ENCODE results near the gene DMAP1. TPM values are rescaled to one million over a fixed set of nuclear protein-coding genes. Genes with fewer than 3 reads are reported as not detected.
A peak's percentile ranks its signal among the peaks of the same experiment; 100 is the strongest.

DMAP1 gene
- 10 to 100 TPM; 16.2 to 27.8 (median 23.3) TPM for total RNA-seq
- long read RNA-seq, full-length matches to known transcripts, result 6 of 8 reads
- long read RNA-seq, partial matches to known transcripts, result 1 of 8 reads
- long read RNA-seq, other reads (novel, unspliced or antisense), result 1 of 8 reads

- intact Hi-C loops (cut with DNase I), result no loop called here
- Histone ChIP-seq H3K27me3 (no peaks in the 10 kb centered on the region), H3K9me3 (no peaks in the 10 kb centered on the region), H3K36me3 (peaks cover 0 to 16% (median 3%) of the 10 kb centered on the region in 4 donors), H3K27ac (peak within 1 kb of the TSS; percentile 62 to 72 (median 65)), H3K4me3 (peak within 1 kb of the TSS; percentile 78 to 88 (median 83)), H3K4me1 (peaks cover 0 to 13% (median under 1%) of the 10 kb centered on the region in 4 donors)
- WGBS (ENCODE audit: insufficient coverage, low coverage, low lambda C conversion rate, missing lambda C conversion rate), result under 1% methylated on average over 38 of the region's 44 CpGs
- TF ChIP-seq POLR2A (IDR thresholded peaks at IDR 0.05), result no peak
- peak in 2 of 4 donors; percentile 8 to 24 for TF ChIP-seq CTCF (IDR thresholded peaks at IDR 0.05)
- DNase-seq (peak; percentile 86 to 87 (median 86)), ATAC-seq (peak; percentile 92 to 95 (median 94))
Observed at GRCh38 chr1:44213222-44214112, at the start of gene DMAP1. TSS of gene DMAP1 (plus strand) at chr1:44213471. CDS start at chr1:44213754, 283 bp downstream.

GRCh38 chr1:44168520-44169098 is 44.7 kb upstream of the DMAP1 start:
- DNase-seq (no peak), ATAC-seq (peak in 1 of 4 donors; percentile 14)
- TF ChIP-seq CTCF (IDR thresholded peaks at IDR 0.05) (no peak), POLR2A (IDR thresholded peaks at IDR 0.05) (no peak)
- Histone ChIP-seq H3K27me3 (no peaks in the 10 kb centered on the region), H3K4me1 (no peaks in the 10 kb centered on the region), H3K27ac (no peak overlapping the region), H3K4me3 (no peak overlapping the region), H3K36me3 (no peaks in the 10 kb centered on the region), H3K9me3 (no peaks in the 10 kb centered on the region)
- 86% methylated on average over 1 of the region's 5 CpGs for WGBS (ENCODE audit: insufficient coverage, low coverage, low lambda C conversion rate, missing lambda C conversion rate)
- intact Hi-C loops (cut with DNase I), result no loop called here

GRCh38 chr1:44170281-44170823 is 42.9 kb upstream of the DMAP1 start:
- WGBS (ENCODE audit: insufficient coverage, low coverage, low lambda C conversion rate, missing lambda C conversion rate), result 86% methylated on average over 3 of the region's 3 CpGs
- DNase-seq, result no peak
- no peak for ATAC-seq
- Histone ChIP-seq H3K27ac (no peak overlapping the region), H3K9me3 (no peaks in the 10 kb centered on the region), H3K4me3 (no peak overlapping the region), H3K27me3 (no peaks in the 10 kb centered on the region), H3K36me3 (no peaks in the 10 kb centered on the region), H3K4me1 (no peaks in the 10 kb centered on the region)
- no peak for TF ChIP-seq POLR2A (IDR thresholded peaks at IDR 0.05)
- TF ChIP-seq CTCF (IDR thresholded peaks at IDR 0.05), result no peak
- intact Hi-C loops (cut with DNase I), result no loop called here

GRCh38 chr1:44174630-44175029 is 38.6 kb upstream of the DMAP1 start:
- WGBS (ENCODE audit: insufficient coverage, low coverage, low lambda C conversion rate, missing lambda C conversion rate), result 30% methylated on average over 1 of the region's 1 CpG

More at GRCh38 chr1:44174630-44175029, 38.6 kb upstream of the DMAP1 start:
- TF ChIP-seq CTCF (IDR thresholded peaks at IDR 0.05) (no peak), POLR2A (IDR thresholded peaks at IDR 0.05) (no peak)
- intact Hi-C loops (cut with DNase I), result no loop called here
- no peak overlapping the region for H3K4me3 ChIP-seq
- ATAC-seq (no peak), DNase-seq (no peak)
- H3K36me3 ChIP-seq, result no peaks in the 10 kb centered on the region
- H3K4me1 ChIP-seq, result no peaks in the 10 kb centered on the region
- no peak overlapping the region for H3K27ac ChIP-seq
- H3K27me3 ChIP-seq, result no peaks in the 10 kb centered on the region
- no peaks in the 10 kb centered on the region for H3K9me3 ChIP-seq

All from right lobe of liver (tissue), 6 donors.